OCI-LY7 (cell line): ENCODE results near the gene MACROD1.

ENCODE experiments used
- EZH2phosphoT487 ChIP-seq: fragments of 200-600 bp; sonication (generic); IDR thresholded peaks from 2 replicates; pipeline ENCODE4 v1.6.1; 2018; ENCODE audit warnings: low read depth, borderline replicate concordance, mild to moderate bottlenecking, mixed run types, antibody characterized with exemption, low read length, moderate library complexity, mixed read lengths
- TF ChIP-seq, protein P1 (sequence below): fragments of 200-600 bp; sonication (generic); conservative IDR thresholded peaks from 2 replicates; pipeline ENCODE4 v1.5.1; 2014; ENCODE audit warnings: mild to moderate bottlenecking, antibody characterized with exemption, low read length, moderate library complexity, mixed read lengths

DNA sequence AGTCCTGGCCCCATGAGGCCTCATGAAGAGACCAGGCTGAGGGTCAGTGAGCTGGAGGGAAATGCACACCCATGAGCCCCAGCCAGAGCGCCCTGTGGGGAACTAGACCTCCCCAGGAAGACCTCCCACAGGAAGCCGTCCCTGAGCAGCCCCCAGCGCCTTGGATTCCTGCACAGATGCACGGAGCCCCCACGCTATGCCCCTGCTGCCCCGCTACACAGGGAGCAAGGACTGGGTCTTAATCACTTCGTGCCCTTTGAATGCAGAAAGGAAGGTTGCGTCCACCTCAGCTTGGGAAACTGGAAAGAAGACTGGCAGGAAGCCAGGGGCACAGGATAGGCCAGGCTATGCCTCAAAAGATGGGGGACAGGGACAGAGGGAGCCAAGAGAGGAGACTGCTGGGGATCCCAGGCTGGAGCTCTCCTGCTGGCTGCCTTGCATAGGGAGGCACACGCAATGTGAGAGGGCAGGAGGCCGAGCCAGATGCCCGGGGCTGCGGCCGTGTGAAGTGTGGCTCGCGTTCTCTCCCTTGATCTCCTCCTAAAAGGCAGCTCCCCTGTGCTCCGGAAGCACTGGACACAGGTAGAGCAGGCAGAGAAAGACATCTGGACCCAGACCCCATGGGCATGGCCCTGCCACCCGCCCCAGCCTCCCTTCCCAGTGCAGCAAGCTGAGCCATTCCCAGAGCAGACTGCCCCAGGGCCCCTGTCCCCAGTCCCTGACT is 32.8 kb downstream of the MACROD1 start:
- TF ChIP-seq, protein P1, sequence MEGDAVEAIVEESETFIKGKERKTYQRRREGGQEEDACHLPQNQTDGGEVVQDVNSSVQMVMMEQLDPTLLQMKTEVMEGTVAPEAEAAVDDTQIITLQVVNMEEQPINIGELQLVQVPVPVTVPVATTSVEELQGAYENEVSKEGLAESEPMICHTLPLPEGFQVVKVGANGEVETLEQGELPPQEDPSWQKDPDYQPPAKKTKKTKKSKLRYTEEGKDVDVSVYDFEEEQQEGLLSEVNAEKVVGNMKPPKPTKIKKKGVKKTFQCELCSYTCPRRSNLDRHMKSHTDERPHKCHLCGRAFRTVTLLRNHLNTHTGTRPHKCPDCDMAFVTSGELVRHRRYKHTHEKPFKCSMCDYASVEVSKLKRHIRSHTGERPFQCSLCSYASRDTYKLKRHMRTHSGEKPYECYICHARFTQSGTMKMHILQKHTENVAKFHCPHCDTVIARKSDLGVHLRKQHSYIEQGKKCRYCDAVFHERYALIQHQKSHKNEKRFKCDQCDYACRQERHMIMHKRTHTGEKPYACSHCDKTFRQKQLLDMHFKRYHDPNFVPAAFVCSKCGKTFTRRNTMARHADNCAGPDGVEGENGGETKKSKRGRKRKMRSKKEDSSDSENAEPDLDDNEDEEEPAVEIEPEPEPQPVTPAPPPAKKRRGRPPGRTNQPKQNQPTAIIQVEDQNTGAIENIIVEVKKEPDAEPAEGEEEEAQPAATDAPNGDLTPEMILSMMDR: no peak
- no peak for TF ChIP-seq EZH2phosphoT487
